SK-MEL-5 (cell line): Measurements from ENCODE around the gene NBPF14. TPM values are rescaled to one million over a fixed set of nuclear protein-coding genes. Genes with fewer than 3 reads are reported as not detected.

Experiments used
- small RNA-seq, 2 experiments: library from RNA; depleted of rRNA; stranded (forward); fragments of <200 nt; gene quantifications; one replicate each; pipeline ENCODE3, GENCODE V24; 2014
- total RNA-seq: library from RNA; depleted of rRNA; stranded (reverse); fragments of >200 nt; shearing (Covaris generic); gene quantifications from 2 replicates; pipeline ENCODE4 v1.2.3, GENCODE V29; 2014; rRNA removed

NBPF14 gene
- total RNA-seq, 1 experiment from 2014 or later = 17.7 TPM

Small RNAs within 50 kb of the gene (small RNA-seq; reads per million reads assigned to genes)
- 0.46 to 7.0 reads per million in 2 experiments for gene RF00003

Other genes starting within 250 kb of the NBPF14 start
- not detected in 2 replicates for gene PPIAL4G, start 112.7 kb downstream of the NBPF14 start, total RNA-seq
- 19.0 and 26.8 TPM in 2 replicates for gene NUDT4B, start 152.8 kb upstream of the NBPF14 start, total RNA-seq
- 31.3 and 31.7 TPM in 2 replicates for gene PDE4DIP, start 248.4 kb upstream of the NBPF14 start, total RNA-seq